Measurements from ENCODE around the gene CHTF18. TPM values are rescaled to one million over a fixed set of nuclear protein-coding genes. Genes with fewer than 3 reads are reported as not detected.

The CHTF18 gene
- total RNA-seq, 4 donors from 2014 or later = 5.0 to 17.8 (median 7.3) TPM

Small RNA genes lying within 50 kb of the gene (small RNA-seq; reads per million reads assigned to genes)
- gene MIR662 = 0 reads per million in 4 donors

Other genes starting within 250 kb of the CHTF18 start
- not detected for gene PRR35, start 228.2 kb upstream of the CHTF18 start, total RNA-seq
- under 1 TPM in 3 of 4 donors, not detected in 1; 0.09 to 0.95 (median 0.59) TPM for gene NHLRC4, start 221.6 kb upstream of the CHTF18 start, total RNA-seq
- 10 to 100 TPM; 15.9 to 24.0 (median 20.4) TPM for gene PIGQ, start 218.7 kb upstream of the CHTF18 start, total RNA-seq
- gene RAB40C, start 198.6 kb upstream of the CHTF18 start, total RNA-seq = 10 to 100 TPM; 14.2 to 31.4 (median 20.3) TPM
- 1 to 10 TPM in 1 of 4 donors, under 1 TPM in 3; under 0.01 to 1.8 (median 0.29) TPM for gene WFIKKN1, start 157.6 kb upstream of the CHTF18 start, total RNA-seq
- 100 to 1,000 TPM in 1 of 4 donors, 10 to 100 TPM in 3; 69.6 to 105 (median 79.9) TPM for gene METTL26, start 152.3 kb upstream of the CHTF18 start, total RNA-seq
- 10 to 100 TPM; 17.3 to 35.6 (median 28.1) TPM for gene MCRIP2, start 146.8 kb upstream of the CHTF18 start, total RNA-seq
- 10 to 100 TPM in 3 of 4 donors, 1 to 10 TPM in 1; 7.2 to 26.5 (median 15.8) TPM for gene WDR90, start 139.3 kb upstream of the CHTF18 start, total RNA-seq
- gene RHOT2, start 120.5 kb upstream of the CHTF18 start, total RNA-seq = 10 to 100 TPM; 28.4 to 70.2 (median 48.9) TPM
- 1 to 10 TPM in 1 of 4 donors, under 1 TPM in 2, not detected in 1; 0.38 to 1.1 (median 0.57) TPM for gene RHBDL1, start 112.9 kb upstream of the CHTF18 start, total RNA-seq
- 100 to 1,000 TPM; 102 to 148 (median 120) TPM for gene STUB1, start 108.2 kb upstream of the CHTF18 start, total RNA-seq
- 10 to 100 TPM; 53.7 to 70.7 (median 62.5) TPM for gene JMJD8, start 104.3 kb upstream of the CHTF18 start, total RNA-seq
- 10 to 100 TPM in 1 of 4 donors, 1 to 10 TPM in 3; 6.9 to 11.8 (median 7.8) TPM for gene WDR24, start 98.2 kb upstream of the CHTF18 start, total RNA-seq
- gene FBXL16, start 82.8 kb upstream of the CHTF18 start, total RNA-seq = 1 to 10 TPM; 2.2 to 8.4 (median 3.7) TPM
- gene METRN, start 73.5 kb upstream of the CHTF18 start, total RNA-seq = 10 to 100 TPM in 2 of 4 donors, 1 to 10 TPM in 2; 4.2 to 12.7 (median 8.8) TPM
- gene ANTKMT, start 67.5 kb upstream of the CHTF18 start, total RNA-seq = 10 to 100 TPM; 11.6 to 29.1 (median 24.2) TPM
- 1 to 10 TPM in 1 of 4 donors, under 1 TPM in 3; under 0.01 to 1.0 (median 0.47) TPM for gene CCDC78, start 62.2 kb upstream of the CHTF18 start, total RNA-seq
- gene HAGHL, start 61.5 kb upstream of the CHTF18 start, total RNA-seq = 1 to 10 TPM in 3 of 4 donors, not detected in 1; 1.7 to 5.7 (median 4.8) TPM
- 10 to 100 TPM; 29.7 to 34.5 (median 33.2) TPM for gene CIAO3, start 47.6 kb upstream of the CHTF18 start, total RNA-seq
- gene MSLN, start 27.9 kb upstream of the CHTF18 start, total RNA-seq = 1 to 10 TPM in 2 of 4 donors, under 1 TPM in 2; 0.79 to 5.4 (median 2.3) TPM
- 10 to 100 TPM; 20.3 to 33.3 (median 24.9) TPM for gene RPUSD1, start 239 bp upstream of the CHTF18 start, total RNA-seq
- not detected for gene GNG13, start 12.1 kb downstream of the CHTF18 start, total RNA-seq
- gene LMF1, start 182.4 kb downstream of the CHTF18 start, total RNA-seq = 10 to 100 TPM; 13.3 to 34.4 (median 23.8) TPM
- gene SOX8, start 193.2 kb downstream of the CHTF18 start, total RNA-seq = under 1 TPM in 3 of 4 donors, not detected in 1; 0.08 to 0.19 (median 0.09) TPM

Measured in esophagus squamous epithelium (tissue), 4 donors.